ENCODE measurements around the gene STAT2. TPM values are rescaled to one million over a fixed set of nuclear protein-coding genes. Genes with fewer than 3 reads are reported as not detected.

Gene STAT2
- total and polyA plus RNA-seq, 2 of the 13 experiments (the other 11 are each of a cell fraction or from before 2014, with no cell fraction given), result 43.5 to 84.6 TPM

DNA sequence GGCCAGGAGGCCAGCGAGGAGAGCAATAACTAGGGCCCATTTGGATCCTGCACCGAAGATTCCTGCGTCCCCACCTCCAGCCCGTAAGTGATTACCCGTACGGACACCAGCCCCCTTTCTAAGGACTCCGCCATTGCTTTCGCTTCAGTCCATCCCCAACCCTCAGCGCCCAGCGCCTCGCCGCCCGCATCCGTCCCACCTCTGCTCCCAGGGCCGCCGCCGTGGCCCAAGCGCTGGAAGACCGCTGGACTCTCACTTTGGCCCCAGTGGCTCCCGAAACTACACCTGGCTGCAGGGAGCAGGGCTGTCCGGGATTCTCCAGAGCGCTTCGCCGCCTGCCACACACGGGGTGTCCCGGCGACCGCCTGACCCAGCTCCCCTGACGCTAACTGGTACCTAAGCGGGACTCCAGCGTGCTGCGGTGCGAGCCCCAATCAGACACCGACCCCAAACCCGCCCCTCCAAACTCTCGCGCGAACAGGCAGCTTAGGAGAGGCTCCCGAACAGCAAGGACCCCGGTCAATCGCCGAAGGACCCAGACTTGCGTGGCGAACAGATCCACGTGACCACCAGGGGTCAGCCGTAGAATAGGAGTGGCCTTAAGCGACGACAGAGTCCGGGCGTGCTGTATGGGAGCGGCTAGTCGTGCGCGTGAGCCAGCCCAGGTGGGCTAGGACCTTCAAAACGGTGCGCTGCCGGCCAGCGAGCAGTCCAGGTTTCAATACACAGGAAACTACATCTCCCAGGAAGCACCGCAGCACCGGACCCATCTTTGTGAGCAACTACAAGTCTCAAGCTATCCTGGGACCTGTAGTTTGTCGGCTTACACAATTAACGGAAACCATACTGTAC, 44.1 kb downstream of the STAT2 start, which contains the start of gene CNPY2 (continued):
- TF ChIP-seq, protein P1, sequence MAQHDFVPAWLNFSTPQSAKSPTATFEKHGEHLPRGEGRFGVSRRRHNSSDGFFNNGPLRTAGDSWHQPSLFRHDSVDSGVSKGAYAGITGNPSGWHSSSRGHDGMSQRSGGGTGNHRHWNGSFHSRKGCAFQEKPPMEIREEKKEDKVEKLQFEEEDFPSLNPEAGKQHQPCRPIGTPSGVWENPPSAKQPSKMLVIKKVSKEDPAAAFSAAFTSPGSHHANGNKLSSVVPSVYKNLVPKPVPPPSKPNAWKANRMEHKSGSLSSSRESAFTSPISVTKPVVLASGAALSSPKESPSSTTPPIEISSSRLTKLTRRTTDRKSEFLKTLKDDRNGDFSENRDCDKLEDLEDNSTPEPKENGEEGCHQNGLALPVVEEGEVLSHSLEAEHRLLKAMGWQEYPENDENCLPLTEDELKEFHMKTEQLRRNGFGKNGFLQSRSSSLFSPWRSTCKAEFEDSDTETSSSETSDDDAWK (CRISPR knock-in tag; IDR thresholded peaks at IDR 0.05), result no peak
- TF ChIP-seq, protein P2, sequence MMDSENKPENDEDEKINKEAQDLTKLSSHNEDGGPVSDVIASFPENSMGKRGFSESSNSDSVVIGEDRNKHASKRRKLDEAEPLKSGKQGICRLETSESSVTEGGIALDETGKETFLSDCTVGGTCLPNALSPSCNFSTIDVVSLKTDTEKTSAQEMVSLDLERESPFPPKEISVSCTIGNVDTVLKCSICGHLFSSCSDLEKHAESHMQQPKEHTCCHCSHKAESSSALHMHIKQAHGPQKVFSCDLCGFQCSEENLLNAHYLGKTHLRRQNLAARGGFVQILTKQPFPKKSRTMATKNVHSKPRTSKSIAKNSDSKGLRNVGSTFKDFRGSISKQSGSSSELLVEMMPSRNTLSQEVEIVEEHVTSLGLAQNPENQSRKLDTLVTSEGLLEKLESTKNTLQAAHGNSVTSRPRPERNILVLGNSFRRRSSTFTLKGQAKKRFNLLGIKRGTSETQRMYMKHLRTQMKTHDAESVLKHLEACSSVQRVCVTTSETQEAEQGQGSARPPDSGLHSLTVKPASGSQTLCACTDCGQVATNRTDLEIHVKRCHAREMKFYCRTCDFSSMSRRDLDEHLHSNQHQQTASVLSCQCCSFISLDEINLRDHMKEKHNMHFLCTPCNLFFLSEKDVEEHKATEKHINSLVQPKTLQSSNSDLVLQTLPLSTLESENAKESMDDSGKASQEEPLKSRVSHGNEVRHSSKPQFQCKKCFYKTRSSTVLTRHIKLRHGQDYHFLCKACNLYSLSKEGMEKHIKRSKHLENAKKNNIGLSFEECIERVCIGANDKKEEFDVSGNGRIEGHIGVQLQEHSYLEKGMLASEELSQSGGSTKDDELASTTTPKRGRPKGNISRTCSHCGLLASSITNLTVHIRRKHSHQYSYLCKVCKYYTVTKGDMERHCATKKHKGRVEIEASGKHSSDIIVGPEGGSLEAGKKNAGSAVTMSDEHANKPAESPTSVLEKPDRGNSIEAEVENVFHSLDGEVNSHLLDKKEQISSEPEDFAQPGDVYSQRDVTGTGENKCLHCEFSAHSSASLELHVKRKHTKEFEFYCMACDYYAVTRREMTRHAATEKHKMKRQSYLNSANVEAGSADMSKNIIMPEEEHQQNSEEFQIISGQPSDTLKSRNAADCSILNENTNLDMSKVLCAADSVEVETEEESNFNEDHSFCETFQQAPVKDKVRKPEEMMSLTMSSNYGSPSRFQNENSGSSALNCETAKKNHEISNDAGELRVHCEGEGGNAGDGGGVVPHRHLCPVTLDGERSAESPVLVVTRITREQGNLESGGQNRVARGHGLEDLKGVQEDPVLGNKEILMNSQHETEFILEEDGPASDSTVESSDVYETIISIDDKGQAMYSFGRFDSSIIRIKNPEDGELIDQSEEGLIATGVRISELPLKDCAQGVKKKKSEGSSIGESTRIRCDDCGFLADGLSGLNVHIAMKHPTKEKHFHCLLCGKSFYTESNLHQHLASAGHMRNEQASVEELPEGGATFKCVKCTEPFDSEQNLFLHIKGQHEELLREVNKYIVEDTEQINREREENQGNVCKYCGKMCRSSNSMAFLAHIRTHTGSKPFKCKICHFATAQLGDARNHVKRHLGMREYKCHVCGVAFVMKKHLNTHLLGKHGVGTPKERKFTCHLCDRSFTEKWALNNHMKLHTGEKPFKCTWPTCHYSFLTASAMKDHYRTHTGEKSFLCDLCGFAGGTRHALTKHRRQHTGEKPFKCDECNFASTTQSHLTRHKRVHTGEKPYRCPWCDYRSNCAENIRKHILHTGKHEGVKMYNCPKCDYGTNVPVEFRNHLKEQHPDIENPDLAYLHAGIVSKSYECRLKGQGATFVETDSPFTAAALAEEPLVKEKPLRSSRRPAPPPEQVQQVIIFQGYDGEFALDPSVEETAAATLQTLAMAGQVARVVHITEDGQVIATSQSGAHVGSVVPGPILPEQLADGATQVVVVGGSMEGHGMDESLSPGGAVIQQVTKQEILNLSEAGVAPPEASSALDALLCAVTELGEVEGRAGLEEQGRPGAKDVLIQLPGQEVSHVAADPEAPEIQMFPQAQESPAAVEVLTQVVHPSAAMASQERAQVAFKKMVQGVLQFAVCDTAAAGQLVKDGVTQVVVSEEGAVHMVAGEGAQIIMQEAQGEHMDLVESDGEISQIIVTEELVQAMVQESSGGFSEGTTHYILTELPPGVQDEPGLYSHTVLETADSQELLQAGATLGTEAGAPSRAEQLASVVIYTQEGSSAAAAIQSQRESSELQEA (CRISPR knock-in tag; IDR thresholded peaks at IDR 0.05; ENCODE audit: not compliant biosample characterization), result peak; percentile 65
- TF ChIP-seq ZNF792 (CRISPR knock-in tag; IDR thresholded peaks at IDR 0.05) (peak; percentile 90), RAD51 (IDR thresholded peaks at IDR 0.05; ENCODE audit: borderline replicate concordance) (peak; percentile 78), ZNF549 (CRISPR knock-in tag; IDR thresholded peaks at IDR 0.05) (0 out of 2 replicates have a peak, but pooled peaks have one; percentile 73), HOXD1 (CRISPR knock-in tag; IDR thresholded peaks at IDR 0.05) (peak; percentile 87; the same call in 1 of the 2 replicates), PCBP2 (optimal IDR thresholded peaks at IDR 0.05; ENCODE audit: low read depth, low read length, poor library complexity, severe bottlenecking) (no peak), STAG1 (CRISPR knock-in tag; IDR thresholded peaks at IDR 0.05) (peak; percentile 96), HOXA7 (CRISPR knock-in tag; IDR thresholded peaks at IDR 0.05) (no peak), ZNF737 (CRISPR knock-in tag; IDR thresholded peaks at IDR 0.05; ENCODE audit: borderline replicate concordance) (no peak), TOPORS (CRISPR knock-in tag; IDR thresholded peaks at IDR 0.05) (no peak), RFX3 (CRISPR knock-in tag; IDR thresholded peaks at IDR 0.05) (no peak), RCOR2 (CRISPR knock-in tag; IDR thresholded peaks at IDR 0.05) (no peak)
- TF ChIP-seq, protein P3, sequence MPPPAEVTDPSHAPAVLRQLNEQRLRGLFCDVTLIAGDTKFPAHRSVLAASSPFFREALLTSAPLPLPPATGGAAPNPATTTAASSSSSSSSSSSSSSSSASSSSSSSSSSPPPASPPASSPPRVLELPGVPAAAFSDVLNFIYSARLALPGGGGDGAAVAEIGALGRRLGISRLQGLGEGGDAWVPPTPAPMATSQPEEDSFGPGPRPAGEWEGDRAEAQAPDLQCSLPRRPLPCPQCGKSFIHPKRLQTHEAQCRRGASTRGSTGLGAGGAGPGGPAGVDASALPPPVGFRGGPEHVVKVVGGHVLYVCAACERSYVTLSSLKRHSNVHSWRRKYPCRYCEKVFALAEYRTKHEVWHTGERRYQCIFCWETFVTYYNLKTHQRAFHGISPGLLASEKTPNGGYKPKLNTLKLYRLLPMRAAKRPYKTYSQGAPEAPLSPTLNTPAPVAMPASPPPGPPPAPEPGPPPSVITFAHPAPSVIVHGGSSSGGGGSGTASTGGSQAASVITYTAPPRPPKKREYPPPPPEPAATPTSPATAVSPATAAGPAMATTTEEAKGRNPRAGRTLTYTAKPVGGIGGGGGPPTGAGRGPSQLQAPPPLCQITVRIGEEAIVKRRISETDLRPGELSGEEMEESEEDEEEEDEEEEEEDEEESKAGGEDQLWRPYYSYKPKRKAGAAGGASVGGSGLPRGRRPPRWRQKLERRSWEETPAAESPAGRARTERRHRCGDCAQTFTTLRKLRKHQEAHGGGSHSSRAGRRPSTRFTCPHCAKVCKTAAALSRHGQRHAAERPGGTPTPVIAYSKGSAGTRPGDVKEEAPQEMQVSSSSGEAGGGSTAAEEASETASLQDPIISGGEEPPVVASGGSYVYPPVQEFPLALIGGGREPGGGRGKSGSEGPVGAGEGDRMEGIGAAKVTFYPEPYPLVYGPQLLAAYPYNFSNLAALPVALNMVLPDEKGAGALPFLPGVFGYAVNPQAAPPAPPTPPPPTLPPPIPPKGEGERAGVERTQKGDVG (CRISPR knock-in tag; IDR thresholded peaks at IDR 0.05; ENCODE audit: borderline replicate concordance), result no peak
- TF ChIP-seq, protein P4, sequence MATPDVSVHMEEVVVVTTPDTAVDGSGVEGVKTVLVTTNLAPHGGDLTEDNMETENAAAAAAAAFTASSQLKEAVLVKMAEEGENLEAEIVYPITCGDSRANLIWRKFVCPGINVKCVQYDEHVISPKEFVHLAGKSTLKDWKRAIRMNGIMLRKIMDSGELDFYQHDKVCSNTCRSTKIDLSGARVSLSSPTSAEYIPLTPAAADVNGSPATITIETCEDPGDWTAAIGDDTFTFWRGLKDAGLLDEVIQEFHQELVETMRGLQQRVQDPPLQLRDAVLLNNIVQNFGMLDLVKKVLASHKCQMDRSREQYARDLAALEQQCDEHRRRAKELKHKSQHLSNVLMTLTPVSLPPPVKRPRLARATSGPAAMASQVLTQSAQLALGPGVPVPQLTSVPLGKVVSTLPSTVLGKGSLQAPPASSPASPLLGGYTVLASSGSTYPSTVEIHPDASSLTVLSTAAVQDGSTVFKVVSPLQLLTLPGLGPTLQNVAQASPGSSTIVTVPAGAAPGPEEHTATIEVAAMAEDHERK (CRISPR knock-in tag; IDR thresholded peaks at IDR 0.05; ENCODE audit: low read depth), result no peak
